Cardiac muscle cell (in vitro differentiated cells and primary cell): ENCODE measurements around the gene FAF1. TPM values are rescaled to one million over a fixed set of nuclear protein-coding genes. Genes with fewer than 3 reads are reported as not detected.

Source experiments
- DNase-seq, 2 donors: peaks; one replicate each; pipeline versions ENCODE4 v3.0.0 to v3.0.0-alpha.2; 2010 to 2017; ENCODE audit warnings: low read depth in 1 of 2, low spot score in 1 of 2
- H3K27ac ChIP-seq: fragments of 200-600 bp; sonication (generic); 2 replicates; pipeline ENCODE4 v1.5.1; 2016
- H3K27me3 ChIP-seq: fragments of 200-600 bp; sonication (generic); 2 replicates; pipeline ENCODE4 v1.6.0; 2016; ENCODE audit warnings: control low read depth
- H3K36me3 ChIP-seq: fragments of 200-600 bp; sonication (generic); 2 replicates; pipeline ENCODE4 v1.5.1; 2016; ENCODE audit warnings: control low read depth
- H3K4me1 ChIP-seq: fragments of 200-600 bp; sonication (generic); 2 replicates; pipeline ENCODE4 v1.8.1; 2017; ENCODE audit warnings: low read depth, mild to moderate bottlenecking, mixed run types
- H3K4me3 ChIP-seq: fragments of 200-600 bp; sonication (generic); 2 replicates; pipeline ENCODE4 v1.5.1; 2016; ENCODE audit warnings: mild to moderate bottlenecking
- H3K9me3 ChIP-seq: fragments of 200-600 bp; sonication (generic); 2 replicates; pipeline ENCODE4 v1.5.1; 2017; ENCODE audit warnings: low read depth, mild to moderate bottlenecking, control low read depth
- polyA plus RNA-seq: library from polyadenylated mRNA; unstranded; fragments of >200 nt; fragmentation: Nextera tagmentation; extraction: Ambion mirVana; gene quantifications from 2 replicates; pipeline ENCODE4 v1.2.1, GENCODE V29; 2016
- total RNA-seq: library from RNA; depleted of rRNA; stranded (reverse); fragments of >200 nt; gene quantifications from 2 replicates; pipeline ENCODE4 v1.2.3, GENCODE V29; 2016
- TF ChIP-seq, protein P1 (sequence below): IDR thresholded peaks from 2 replicates; pipeline ENCODE4 v1.5.1; 2012; ENCODE audit warnings: low read depth, mild to moderate bottlenecking, low read length

Gene FAF1
- total and polyA plus RNA-seq, 2 experiments from 2014 or later: 24.3 to 76.7 TPM

DNA sequence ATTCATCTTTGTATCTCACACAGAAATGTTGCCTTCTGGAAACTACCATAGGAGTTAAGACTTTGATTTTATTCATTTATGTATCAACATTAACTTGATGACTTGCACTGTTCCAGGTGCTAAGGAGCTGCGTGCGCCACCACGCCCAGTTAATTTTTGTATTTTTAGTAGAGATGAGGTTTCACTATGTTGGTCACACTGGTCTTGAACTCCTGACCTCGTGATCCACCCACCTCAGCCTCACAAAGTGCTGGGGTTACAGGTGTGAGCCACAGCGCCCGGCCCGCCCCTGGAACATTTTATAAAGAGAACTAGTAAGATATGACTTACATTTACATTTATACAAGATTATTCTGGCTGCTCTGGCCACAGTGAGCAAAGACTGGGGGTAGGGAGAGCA is 252.2 kb downstream of the FAF1 start:
- H3K27me3 ChIP-seq: no peaks in the 10 kb centered on the region
- H3K27ac ChIP-seq: no peak overlapping the region
- no peak overlapping the region for H3K4me3 ChIP-seq
- H3K36me3 ChIP-seq: no peaks in the 10 kb centered on the region
- no peaks in the 10 kb centered on the region for H3K9me3 ChIP-seq
- no peaks in the 10 kb centered on the region for H3K4me1 ChIP-seq
- no peak for DNase-seq
- TF ChIP-seq, protein P1, sequence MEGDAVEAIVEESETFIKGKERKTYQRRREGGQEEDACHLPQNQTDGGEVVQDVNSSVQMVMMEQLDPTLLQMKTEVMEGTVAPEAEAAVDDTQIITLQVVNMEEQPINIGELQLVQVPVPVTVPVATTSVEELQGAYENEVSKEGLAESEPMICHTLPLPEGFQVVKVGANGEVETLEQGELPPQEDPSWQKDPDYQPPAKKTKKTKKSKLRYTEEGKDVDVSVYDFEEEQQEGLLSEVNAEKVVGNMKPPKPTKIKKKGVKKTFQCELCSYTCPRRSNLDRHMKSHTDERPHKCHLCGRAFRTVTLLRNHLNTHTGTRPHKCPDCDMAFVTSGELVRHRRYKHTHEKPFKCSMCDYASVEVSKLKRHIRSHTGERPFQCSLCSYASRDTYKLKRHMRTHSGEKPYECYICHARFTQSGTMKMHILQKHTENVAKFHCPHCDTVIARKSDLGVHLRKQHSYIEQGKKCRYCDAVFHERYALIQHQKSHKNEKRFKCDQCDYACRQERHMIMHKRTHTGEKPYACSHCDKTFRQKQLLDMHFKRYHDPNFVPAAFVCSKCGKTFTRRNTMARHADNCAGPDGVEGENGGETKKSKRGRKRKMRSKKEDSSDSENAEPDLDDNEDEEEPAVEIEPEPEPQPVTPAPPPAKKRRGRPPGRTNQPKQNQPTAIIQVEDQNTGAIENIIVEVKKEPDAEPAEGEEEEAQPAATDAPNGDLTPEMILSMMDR: no peak

DNA sequence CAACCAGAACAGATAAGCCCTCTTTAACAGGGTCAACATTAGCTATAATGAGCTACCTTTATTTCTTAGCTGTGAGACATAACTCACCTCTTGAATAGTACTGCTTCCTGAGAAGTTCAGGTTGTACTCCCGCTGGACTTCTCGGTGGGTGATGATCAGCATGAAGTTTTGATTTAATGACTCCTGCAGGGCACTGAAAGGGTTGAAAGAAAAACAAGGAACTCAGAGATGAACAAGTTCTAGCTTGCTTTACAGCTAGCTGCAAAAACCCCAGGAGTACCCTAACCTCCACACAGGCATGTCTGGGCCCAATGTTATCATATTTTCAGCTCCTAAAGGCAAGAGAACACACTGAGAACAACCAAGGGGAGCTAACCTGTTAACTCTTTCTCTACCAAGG is 254.4 kb downstream of the FAF1 start:
- no peak for DNase-seq
- no peaks in the 10 kb centered on the region for H3K36me3 ChIP-seq
- H3K27me3 ChIP-seq: no peaks in the 10 kb centered on the region
- H3K9me3 ChIP-seq: no peaks in the 10 kb centered on the region
- TF ChIP-seq, protein P1: no peak
- H3K27ac ChIP-seq: no peak overlapping the region
- H3K4me1 ChIP-seq: no peaks in the 10 kb centered on the region
- no peak overlapping the region for H3K4me3 ChIP-seq

DNA sequence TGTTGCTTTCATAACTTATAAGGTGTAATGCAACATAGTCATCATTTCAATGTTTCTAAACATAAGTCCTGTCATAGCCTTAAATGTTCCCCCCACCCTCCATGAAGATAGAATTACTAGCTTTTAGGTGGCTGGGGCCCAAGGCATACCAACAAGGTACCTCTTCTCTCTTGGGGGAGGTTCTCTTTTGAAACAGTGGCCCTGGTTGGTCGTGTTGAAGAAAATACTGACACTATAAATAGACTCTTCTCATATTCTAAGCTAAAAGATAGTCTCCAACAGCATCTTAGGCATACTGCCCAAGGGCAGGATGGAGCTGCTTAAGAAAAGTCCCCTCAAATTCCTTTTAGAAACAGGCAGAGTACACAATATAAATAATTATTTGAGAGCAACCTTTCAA is 255.0 kb downstream of the FAF1 start:
- Histone ChIP-seq H3K9me3 (no peaks in the 10 kb centered on the region), H3K27ac (no peak overlapping the region), H3K36me3 (no peaks in the 10 kb centered on the region), H3K27me3 (no peaks in the 10 kb centered on the region), H3K4me1 (no peaks in the 10 kb centered on the region), H3K4me3 (no peak overlapping the region)
- TF ChIP-seq, protein P1: no peak
- DNase-seq: peak in 1 of 2 donors; percentile 12

DNA sequence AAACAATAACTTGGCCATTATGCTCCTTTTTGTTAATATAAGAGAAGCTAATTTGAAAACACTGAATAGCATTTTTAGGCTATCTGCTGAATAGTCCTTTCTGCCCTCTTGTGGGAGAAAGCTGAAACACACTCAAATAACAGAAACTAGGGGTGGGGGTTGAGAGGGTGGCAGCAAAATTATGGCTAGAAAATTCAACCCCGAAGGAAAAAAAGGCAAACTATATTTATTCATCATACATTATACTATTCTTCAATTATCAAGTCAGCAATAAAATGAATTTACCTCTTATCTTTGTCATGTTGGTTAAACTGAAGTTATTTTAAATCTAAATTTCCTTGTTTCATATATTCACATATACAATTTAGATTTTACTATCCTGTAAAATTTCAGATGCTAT is 255.9 kb downstream of the FAF1 start:
- TF ChIP-seq, protein P1: peak; percentile 87
- Histone ChIP-seq H3K27me3 (no peaks in the 10 kb centered on the region), H3K9me3 (no peaks in the 10 kb centered on the region), H3K36me3 (no peaks in the 10 kb centered on the region), H3K27ac (no peak overlapping the region), H3K4me3 (no peak overlapping the region), H3K4me1 (no peaks in the 10 kb centered on the region)
- peak; percentile 45 to 47 for DNase-seq

DNA sequence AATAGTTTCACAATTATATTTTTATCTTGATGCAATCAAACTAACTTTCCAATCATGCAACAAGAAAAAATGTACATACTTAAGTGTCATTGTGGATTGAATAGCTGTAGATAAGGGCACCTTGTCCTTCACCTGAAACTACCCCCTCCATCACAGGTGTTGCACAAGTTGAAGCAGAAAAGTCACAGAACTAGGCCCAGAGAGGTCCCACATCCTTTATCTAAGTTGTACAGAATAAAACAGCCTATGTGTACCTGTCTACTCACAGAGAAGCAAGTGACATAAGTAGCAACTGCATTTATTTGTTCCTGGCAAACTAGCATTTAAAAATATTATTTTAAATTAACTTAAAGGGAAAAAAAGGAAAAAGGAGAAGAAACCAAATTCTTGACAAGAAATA is 256.8 kb downstream of the FAF1 start:
- Histone ChIP-seq H3K4me3 (no peak overlapping the region), H3K4me1 (no peaks in the 10 kb centered on the region), H3K27ac (no peak overlapping the region), H3K36me3 (no peaks in the 10 kb centered on the region), H3K27me3 (no peaks in the 10 kb centered on the region), H3K9me3 (no peaks in the 10 kb centered on the region)
- no peak for DNase-seq
- TF ChIP-seq, protein P1: no peak

DNA sequence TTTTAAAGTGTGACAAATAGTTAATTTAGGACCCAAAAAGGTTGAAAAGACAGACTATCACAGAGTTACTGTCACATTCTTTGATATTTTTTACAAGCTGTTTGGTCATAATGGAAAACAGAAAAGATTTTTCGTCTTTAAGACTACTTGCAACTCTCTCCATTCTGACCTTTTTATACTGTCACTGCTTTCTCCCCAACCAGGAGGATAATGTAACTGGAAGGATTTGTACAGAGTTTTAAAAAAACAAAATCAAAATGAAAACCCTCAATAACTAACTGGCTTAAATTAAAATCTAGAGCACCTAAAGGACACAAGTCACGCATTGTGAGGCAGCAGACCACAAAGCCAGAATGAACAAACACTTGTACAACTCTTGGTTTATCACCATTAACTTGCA is 257.7 kb downstream of the FAF1 start:
- Histone ChIP-seq H3K4me3 (no peak overlapping the region), H3K36me3 (no peaks in the 10 kb centered on the region), H3K4me1 (no peaks in the 10 kb centered on the region), H3K27ac (no peak overlapping the region), H3K27me3 (no peaks in the 10 kb centered on the region), H3K9me3 (no peaks in the 10 kb centered on the region)
- no peak for DNase-seq
- TF ChIP-seq, protein P1: no peak
